T-helper 22 cell (primary cell): ENCODE measurements around the gene UBTD1.
"Not testable (repeated sequence)": the region's sequence is repeated elsewhere in the genome, so short reads cannot be mapped to it uniquely, and the experiment has no call there.

Experiments used
- DNase-seq: peaks from one replicate; pipeline ENCODE4 v3.0.0-alpha.2; 2020; ENCODE audit warnings: low read depth

Gene UBTD1

GRCh38 chr10:97538839-97539238 is 40.1 kb downstream of the UBTD1 start:
- no peak for DNase-seq

DNA sequence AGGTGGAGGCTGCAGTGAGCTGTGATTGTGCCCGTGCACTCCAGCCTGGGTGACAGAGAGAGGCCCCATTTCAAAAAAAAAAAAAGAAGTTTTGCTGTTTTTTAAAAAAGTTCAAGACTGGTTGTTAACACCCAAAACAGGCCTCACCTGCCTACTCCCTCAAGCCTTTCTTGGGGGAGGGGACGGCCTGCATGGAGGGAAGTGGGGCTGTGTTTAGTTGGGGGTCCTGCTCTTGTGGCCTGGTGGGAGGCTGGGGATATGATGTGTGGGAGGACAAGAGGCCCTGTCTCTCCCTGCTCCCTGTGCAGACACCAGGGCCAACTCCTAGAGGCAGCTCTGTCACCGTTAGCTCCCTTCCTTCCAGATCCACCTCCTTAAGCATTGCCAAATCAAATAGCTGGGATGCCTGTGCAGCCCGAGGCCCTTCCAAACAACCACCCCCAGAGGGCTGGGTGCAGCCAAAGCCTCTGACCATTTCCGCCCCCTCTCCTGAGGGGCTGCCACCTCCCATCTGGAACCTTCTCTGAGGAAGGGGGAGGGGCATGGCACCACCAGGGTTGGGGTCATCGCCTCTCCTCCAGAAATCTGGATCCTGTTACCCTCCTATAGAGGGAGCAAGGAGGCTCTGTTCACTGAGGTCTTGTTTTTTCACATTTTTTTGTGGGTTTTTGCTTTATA is 40.9 kb downstream of the UBTD1 start:
- no peak for DNase-seq

GRCh38 chr10:97540669-97541500 is 42.2 kb downstream of the UBTD1 start:
- no peak for DNase-seq

DNA sequence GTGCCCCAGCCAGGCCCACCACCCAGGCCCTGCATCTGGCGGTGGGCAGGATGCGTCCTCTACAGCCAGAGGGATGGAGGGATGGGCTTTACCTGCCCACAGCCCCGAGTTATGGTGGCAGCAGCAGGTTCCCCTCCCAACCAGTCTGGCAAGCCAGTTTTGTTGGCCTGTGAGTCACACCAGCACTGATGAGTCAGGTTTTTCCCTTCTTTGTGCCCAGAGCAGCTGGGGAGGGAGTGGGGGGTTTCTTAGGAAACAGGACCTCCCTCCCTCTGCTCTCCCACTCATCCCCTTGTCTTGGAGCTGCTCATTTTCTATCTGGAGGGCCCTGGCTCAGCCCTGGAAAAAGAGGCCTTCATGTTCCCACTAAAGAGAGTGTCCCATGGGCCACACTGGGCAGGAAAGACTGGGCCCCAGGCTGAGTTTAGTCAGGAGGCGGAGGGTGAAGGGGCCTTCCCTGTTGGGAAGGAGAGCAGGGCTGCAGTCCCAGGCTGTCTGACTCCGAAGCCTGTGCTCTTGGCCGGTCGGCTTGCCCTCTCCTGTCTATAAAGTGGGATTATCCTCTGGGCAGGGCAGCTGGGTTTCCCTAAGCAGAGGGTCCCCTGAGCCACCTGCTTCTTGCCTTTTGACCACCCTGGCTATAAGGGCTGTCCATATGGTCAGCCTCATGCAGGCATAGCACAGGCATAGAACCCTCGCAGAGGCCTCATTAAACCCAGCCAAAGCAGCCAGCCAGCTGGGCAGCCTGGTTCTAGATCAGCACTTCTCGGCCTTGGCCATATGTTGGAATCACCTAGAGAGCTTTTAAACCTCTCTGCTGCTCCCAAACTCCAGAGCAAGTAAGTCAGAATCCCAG is 43.7 kb downstream of the UBTD1 start:
- DNase-seq: no peak

GRCh38 chr10:97543025-97543546 is 44.4 kb downstream of the UBTD1 start:
- no peak for DNase-seq

GRCh38 chr10:97546456-97547270 is 47.9 kb downstream of the UBTD1 start:
- no peak for DNase-seq

- DNase-seq: no peak
Measured at GRCh38 chr10:97547271-97547600, 48.5 kb downstream of the UBTD1 start.

DNA sequence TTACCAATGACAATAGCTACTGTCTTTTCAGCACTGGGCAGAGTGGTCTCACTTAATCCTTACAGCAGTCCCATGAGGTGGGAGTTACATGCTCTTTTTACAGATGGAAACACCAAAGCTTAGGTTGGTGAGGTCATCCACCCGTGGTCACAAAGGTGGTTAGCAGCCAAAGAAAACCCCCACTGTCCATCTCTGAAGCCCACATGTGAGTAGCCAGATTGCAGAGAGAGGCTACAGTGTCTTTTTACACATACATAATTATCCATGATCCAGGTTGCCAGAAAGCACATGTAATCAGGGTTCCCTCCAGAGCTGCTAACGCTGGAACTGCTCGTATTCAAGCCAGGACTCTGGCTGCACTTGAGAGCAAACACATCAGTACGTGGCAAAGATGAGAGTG is 49.2 kb downstream of the UBTD1 start:
- no peak for DNase-seq

- DNase-seq: no peak
Measured at GRCh38 chr10:97548828-97549455, 50.2 kb downstream of the UBTD1 start.

- DNase-seq: no peak
Measured at GRCh38 chr10:97549587-97550322, 51.0 kb downstream of the UBTD1 start.

DNA sequence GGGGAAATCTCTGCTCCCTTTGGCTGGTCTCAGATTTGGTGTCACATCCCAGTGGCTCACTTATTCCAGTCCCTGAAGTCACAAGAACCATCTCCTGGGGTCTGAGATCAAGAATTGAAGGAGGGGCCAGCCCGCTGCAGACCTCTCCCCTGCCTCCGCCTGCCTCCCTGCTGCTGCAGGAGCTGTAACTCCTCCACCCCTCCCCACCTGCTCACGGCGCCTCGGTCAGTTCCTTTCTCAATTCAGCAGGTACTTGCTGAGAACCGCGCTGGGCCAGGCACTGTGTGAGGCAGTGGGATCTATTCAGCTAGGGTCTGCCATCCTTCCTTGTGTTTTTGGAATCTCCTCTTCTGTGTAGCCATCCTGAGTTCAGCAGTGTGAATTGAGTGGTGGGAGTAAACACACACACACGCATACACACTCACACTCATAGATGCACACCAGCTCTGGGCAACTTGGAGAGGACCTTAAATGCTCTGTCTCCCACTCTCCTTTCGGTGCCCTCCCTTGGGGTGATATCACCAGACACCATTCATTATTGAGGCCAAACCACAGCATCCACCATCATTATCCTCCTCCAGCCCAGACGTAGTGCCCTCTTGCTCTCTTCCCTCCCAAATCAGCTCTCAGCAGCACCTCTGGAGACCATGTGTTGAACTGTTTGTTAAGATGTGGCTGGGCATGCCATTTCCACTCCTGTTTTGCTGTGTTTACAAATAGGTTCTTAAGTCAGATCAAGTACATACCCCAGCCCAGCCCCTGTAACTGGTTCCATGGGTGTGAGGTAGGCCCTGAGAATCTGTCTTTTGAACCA is 51.8 kb downstream of the UBTD1 start:
- DNase-seq: no peak

DNA sequence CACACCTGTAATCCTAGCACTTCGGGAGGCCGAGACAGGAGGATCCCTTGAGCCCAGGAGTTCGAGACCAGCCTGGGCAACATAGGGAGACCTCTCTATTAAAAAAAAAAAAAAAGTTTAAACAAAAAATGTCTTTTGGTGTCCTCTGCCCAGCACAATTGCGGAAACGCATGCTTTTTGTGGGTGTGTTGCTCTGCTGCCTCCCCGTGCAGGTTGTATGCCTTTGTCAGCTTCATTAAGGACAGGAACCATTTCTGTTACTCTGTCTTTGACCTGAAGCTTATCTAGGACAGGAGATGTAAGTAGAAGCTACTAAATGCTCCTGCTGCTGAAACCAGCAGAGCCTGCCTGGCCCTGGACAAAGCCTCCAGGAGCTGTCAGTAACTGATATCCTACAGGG is 52.5 kb downstream of the UBTD1 start:
- DNase-seq: no peak

GRCh38 chr10:97553575-97554031 is 54.9 kb downstream of the UBTD1 start:
- no peak for DNase-seq

GRCh38 chr10:97554336-97554735 is 55.6 kb downstream of the UBTD1 start:
- not testable (repeated sequence) for DNase-seq

GRCh38 chr10:97555541-97555940 is 56.8 kb downstream of the UBTD1 start:
- not testable (repeated sequence) for DNase-seq

- DNase-seq: not testable (repeated sequence)
Measured at GRCh38 chr10:97560731-97561381, 62.1 kb downstream of the UBTD1 start.

DNA sequence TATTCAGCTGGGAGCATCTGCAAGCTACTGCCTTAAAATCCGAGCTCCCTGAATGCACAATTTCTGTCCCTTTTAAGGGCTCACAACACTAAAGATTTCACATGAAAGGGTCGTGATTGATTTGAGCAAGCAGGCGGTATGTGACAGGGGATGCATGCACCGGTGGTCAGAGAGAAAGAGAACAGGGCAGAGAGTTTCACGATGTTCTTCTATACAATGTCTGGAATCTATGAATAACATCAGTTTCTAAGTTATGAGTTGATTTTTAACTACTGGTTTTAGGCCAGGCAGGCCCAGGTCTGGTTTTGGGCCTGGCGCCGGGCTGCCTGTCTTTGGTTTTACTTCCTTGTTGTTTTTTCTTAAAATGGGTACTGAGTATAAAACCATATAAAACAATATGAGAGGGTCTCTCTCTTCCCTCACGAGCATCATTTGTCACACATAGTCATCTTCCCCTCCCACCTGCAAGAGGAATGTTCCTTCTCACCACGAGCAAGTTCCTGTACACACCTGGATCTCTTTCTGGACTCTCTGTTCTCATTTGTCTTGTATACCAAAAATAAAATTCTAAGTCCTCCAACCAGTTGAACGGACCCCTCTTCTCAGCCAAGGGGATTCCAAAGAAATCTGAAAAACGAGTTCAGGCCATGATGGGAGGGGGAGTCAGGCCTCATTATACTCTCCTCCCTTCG is 62.8 kb downstream of the UBTD1 start:
- not testable (repeated sequence) for DNase-seq

GRCh38 chr10:97562329-97562728 is 63.6 kb downstream of the UBTD1 start:
- DNase-seq: not testable (repeated sequence)
